ENCODE data around the gene NMU. TPM values are rescaled to one million over a fixed set of nuclear protein-coding genes. Genes with fewer than 3 reads are reported as not detected.

Gene NMU
- total RNA-seq, 4 donors from 2014 or later: not detected

GRCh38 chr4:55575513-55575912 lies 60.6 kb downstream of the NMU start:
- no peaks in the 10 kb centered on the region for H3K27me3 ChIP-seq
- no peaks in the 10 kb centered on the region for H3K9me3 ChIP-seq
- no peak overlapping the region for H3K27ac ChIP-seq
- H3K4me1 ChIP-seq: no peaks in the 10 kb centered on the region
- H3K36me3 ChIP-seq: no peaks in the 10 kb centered on the region
- DNase-seq: no peak
- H3K4me3 ChIP-seq: no peak overlapping the region
- TF ChIP-seq POLR2A (IDR thresholded peaks at IDR 0.05): no peak
- TF ChIP-seq, protein P1, sequence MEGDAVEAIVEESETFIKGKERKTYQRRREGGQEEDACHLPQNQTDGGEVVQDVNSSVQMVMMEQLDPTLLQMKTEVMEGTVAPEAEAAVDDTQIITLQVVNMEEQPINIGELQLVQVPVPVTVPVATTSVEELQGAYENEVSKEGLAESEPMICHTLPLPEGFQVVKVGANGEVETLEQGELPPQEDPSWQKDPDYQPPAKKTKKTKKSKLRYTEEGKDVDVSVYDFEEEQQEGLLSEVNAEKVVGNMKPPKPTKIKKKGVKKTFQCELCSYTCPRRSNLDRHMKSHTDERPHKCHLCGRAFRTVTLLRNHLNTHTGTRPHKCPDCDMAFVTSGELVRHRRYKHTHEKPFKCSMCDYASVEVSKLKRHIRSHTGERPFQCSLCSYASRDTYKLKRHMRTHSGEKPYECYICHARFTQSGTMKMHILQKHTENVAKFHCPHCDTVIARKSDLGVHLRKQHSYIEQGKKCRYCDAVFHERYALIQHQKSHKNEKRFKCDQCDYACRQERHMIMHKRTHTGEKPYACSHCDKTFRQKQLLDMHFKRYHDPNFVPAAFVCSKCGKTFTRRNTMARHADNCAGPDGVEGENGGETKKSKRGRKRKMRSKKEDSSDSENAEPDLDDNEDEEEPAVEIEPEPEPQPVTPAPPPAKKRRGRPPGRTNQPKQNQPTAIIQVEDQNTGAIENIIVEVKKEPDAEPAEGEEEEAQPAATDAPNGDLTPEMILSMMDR (IDR thresholded peaks at IDR 0.05): no peak

DNA sequence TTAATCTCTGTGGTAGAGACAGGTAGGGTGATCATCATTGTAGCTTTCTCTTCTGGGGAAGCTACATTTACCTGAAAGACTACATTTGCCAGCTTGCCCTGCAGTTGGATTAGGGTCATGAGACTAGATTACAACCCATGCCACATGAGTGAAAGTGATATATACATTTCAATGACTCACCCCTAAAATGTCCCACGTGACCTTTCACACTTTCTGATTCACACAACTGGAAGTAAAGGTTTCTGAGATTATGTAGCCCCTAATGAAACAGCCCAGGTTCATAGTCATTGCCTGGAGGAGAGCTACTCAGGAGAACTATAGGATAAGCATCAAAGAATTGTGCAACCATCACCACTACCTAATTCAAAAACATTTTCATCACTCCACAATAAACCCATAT lies 61.8 kb downstream of the NMU start:
- TF ChIP-seq, protein P1 (IDR thresholded peaks at IDR 0.05): no peak
- TF ChIP-seq POLR2A (IDR thresholded peaks at IDR 0.05): no peak
- Histone ChIP-seq H3K36me3 (no peaks in the 10 kb centered on the region), H3K27me3 (no peaks in the 10 kb centered on the region), H3K4me3 (no peak overlapping the region), H3K4me1 (no peaks in the 10 kb centered on the region), H3K9me3 (no peaks in the 10 kb centered on the region), H3K27ac (no peak overlapping the region)
- DNase-seq: no peak

DNA sequence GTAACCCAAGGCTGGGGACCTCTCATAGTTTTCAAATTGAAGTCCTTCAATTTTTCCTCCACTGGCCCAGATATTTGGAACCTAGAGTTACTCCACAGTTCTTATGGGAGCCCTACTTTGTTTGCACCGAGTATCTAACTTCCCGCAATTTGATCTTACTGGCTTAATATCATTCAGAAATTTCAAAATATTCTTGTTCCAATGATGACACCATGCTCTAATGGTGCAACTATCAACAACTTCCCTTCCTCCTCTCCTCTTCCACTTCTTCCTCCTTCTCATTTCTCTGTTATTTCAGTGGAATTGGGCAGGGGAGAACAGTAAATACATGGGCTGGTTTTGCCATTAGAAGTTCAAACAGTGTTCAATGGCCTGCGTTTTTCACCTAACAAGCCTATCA lies 64.3 kb downstream of the NMU start:
- Histone ChIP-seq H3K36me3 (no peaks in the 10 kb centered on the region), H3K9me3 (no peaks in the 10 kb centered on the region), H3K4me3 (no peak overlapping the region), H3K27ac (no peak overlapping the region), H3K27me3 (no peaks in the 10 kb centered on the region), H3K4me1 (no peaks in the 10 kb centered on the region)
- no peak for TF ChIP-seq POLR2A (IDR thresholded peaks at IDR 0.05)
- TF ChIP-seq, protein P1 (IDR thresholded peaks at IDR 0.05): no peak
- no peak for DNase-seq

DNA sequence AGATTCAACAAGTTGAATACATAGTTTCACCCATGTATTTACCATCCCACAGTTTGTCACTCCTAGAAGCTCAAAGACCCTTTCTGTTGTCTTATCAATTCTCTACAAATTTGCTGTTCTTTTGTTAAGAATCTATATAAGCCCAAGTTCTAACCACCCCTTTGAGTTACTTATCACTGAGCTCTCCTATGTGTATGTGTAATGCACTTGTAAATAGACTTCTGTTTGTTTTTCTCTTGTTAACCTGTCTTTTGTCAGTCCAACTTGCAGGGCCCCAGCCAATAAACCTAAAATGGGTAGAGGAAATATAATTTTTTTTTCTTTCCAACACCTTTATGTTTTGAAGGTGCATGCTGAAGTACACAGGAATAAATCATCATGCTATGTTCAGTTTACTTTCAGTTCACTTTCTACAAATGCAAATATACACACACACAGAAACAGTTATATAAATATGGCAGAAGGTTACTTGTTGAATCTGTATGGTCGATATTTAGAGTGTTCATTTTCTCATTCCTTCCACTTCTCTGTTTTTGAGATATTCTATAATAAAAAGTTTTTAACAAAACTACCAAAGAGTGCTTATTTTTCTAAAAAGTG lies 67.1 kb downstream of the NMU start:
- H3K36me3 ChIP-seq: no peaks in the 10 kb centered on the region
- no peaks in the 10 kb centered on the region for H3K9me3 ChIP-seq
- no peak overlapping the region for H3K4me3 ChIP-seq
- TF ChIP-seq, protein P1 (IDR thresholded peaks at IDR 0.05): no peak
- no peak for TF ChIP-seq POLR2A (IDR thresholded peaks at IDR 0.05)
- H3K4me1 ChIP-seq: no peaks in the 10 kb centered on the region
- no peak overlapping the region for H3K27ac ChIP-seq
- DNase-seq: no peak
- H3K27me3 ChIP-seq: no peaks in the 10 kb centered on the region

- no peaks in the 10 kb centered on the region for H3K9me3 ChIP-seq
- DNase-seq: no peak
- no peak overlapping the region for H3K27ac ChIP-seq
- no peak overlapping the region for H3K4me3 ChIP-seq
- H3K27me3 ChIP-seq: no peaks in the 10 kb centered on the region
- no peaks in the 10 kb centered on the region for H3K36me3 ChIP-seq
- TF ChIP-seq, protein P1 (IDR thresholded peaks at IDR 0.05): no peak
- no peak for TF ChIP-seq POLR2A (IDR thresholded peaks at IDR 0.05)
- H3K4me1 ChIP-seq: no peaks in the 10 kb centered on the region
These were observed 74.2 kb downstream of the NMU start for GRCh38 chr4:55561889-55562288.

- TF ChIP-seq, protein P1 (IDR thresholded peaks at IDR 0.05): no peak
- H3K4me3 ChIP-seq: no peak overlapping the region
- H3K9me3 ChIP-seq: no peaks in the 10 kb centered on the region
- H3K27ac ChIP-seq: no peak overlapping the region
- DNase-seq: no peak
- no peaks in the 10 kb centered on the region for H3K4me1 ChIP-seq
- no peaks in the 10 kb centered on the region for H3K27me3 ChIP-seq
- no peaks in the 10 kb centered on the region for H3K36me3 ChIP-seq
These were observed 76.0 kb downstream of the NMU start for GRCh38 chr4:55560096-55560495.
